HepG2 (cell line): ENCODE results near the gene SLC45A3. TPM values are rescaled to one million over a fixed set of nuclear protein-coding genes. Genes with fewer than 3 reads are reported as not detected.

Experiments used
- BCL6 ChIP-seq: IDR thresholded peaks from 2 replicates; pipeline ENCODE4 v1.6.1; 2016; ENCODE audit warnings: missing genetic modification reagents, missing compliant biosample characterization
- GATAD1 ChIP-seq: IDR thresholded peaks from 2 replicates; pipeline ENCODE4 v1.6.1; 2016; ENCODE audit warnings: missing genetic modification reagents, missing compliant biosample characterization
- IRF2 ChIP-seq: IDR thresholded peaks from 2 replicates; pipeline ENCODE4 v1.6.1; 2018; ENCODE audit warnings: missing genetic modification reagents, missing compliant biosample characterization
- MEF2D ChIP-seq: sonication (generic); formaldehyde crosslinking; IDR thresholded peaks from 2 replicates; pipeline ENCODE4 v1.5.1; 2020; ENCODE audit warnings: mild to moderate bottlenecking, missing genetic modification reagents
- SMYD3 ChIP-seq: sonication (generic); formaldehyde crosslinking; IDR thresholded peaks from 2 replicates; pipeline ENCODE4 v1.8.1; 2023; ENCODE audit warnings: mild to moderate bottlenecking, missing genetic modification reagents
- ZFYVE20 ChIP-seq: sonication (generic); formaldehyde crosslinking; IDR thresholded peaks from 2 replicates; pipeline ENCODE4 v1.8.0; 2023; ENCODE audit warnings: low read depth, mild to moderate bottlenecking, moderate library complexity, missing genetic modification reagents, borderline replicate concordance
- ZNF564 ChIP-seq: sonication (generic); formaldehyde crosslinking; IDR thresholded peaks from 2 replicates; pipeline ENCODE4 v1.8.1; 2023; ENCODE audit warnings: mild to moderate bottlenecking, missing genetic modification reagents
- ZNF776 ChIP-seq: sonication (generic); formaldehyde crosslinking; IDR thresholded peaks from 2 replicates; pipeline ENCODE4 v1.4.0; 2020; ENCODE audit warnings: mild to moderate bottlenecking, missing genetic modification reagents
- ZNF782 ChIP-seq: sonication (generic); formaldehyde crosslinking; IDR thresholded peaks from 2 replicates; pipeline ENCODE4 v1.4.0; 2020; ENCODE audit warnings: missing genetic modification reagents, mild to moderate bottlenecking, borderline replicate concordance
- ZNF841 ChIP-seq: sonication (generic); formaldehyde crosslinking; IDR thresholded peaks from 2 replicates; pipeline ENCODE4 v1.8.1; 2023; ENCODE audit warnings: missing genetic modification reagents, borderline replicate concordance
- polyA plus RNA-seq, 8 experiments: library from polyadenylated mRNA; depleted of rRNA in 3 of 8; stranded (reverse) in 7 of 8; unstranded in 1 of 8; fragments of >200 nt; fragmentation: Illumina TruSeq in 4 of 8; extraction: Trizol in 4 of 8; gene quantifications; 2 replicates each; pipeline versions ENCODE4 v1.2.1 to v1.2.3, GENCODE V29; 2011 to 2016; ENCODE audit warnings: low read depth in 4 of 8, missing spikeins in 1 of 8, mixed read lengths in 1 of 8; ENCODE audit not compliant: insufficient read depth in 1 of 8
- total RNA-seq, 5 experiments: library from RNA; depleted of rRNA; stranded (reverse); fragments of >200 nt; fragmentation: Illumina TruSeq; extraction: Trizol; gene quantifications; 2 replicates each; pipeline ENCODE4 v1.2.3, GENCODE V29; 2016; ENCODE audit warnings: low read depth in 1 of 5
- TF ChIP-seq, protein P1 (sequence below): sonication (generic); formaldehyde crosslinking; conservative IDR thresholded peaks from 2 replicates; pipeline ENCODE4 v1.8.0; 2022; ENCODE audit warnings: missing genetic modification reagents
- TF ChIP-seq, protein P2 (sequence below): sonication (generic); formaldehyde crosslinking; IDR thresholded peaks from 2 replicates; pipeline ENCODE4 v1.8.0; 2022; ENCODE audit warnings: missing genetic modification reagents, low read depth, mild to moderate bottlenecking, borderline replicate concordance
- TF ChIP-seq, protein P3 (sequence below): sonication (generic); formaldehyde crosslinking; IDR thresholded peaks from 2 replicates; pipeline ENCODE4 v1.5.0; 2020; ENCODE audit warnings: missing genetic modification reagents, mild to moderate bottlenecking, borderline replicate concordance
- TF ChIP-seq, protein P4 (sequence below): IDR thresholded peaks from 2 replicates; pipeline ENCODE4 v1.6.1; 2012; ENCODE audit warnings: low read length, improper control_type of control experiment
- TF ChIP-seq, protein P5 (sequence below): sonication (generic); formaldehyde crosslinking; IDR thresholded peaks from 2 replicates; pipeline ENCODE4 v1.4.0; 2020; ENCODE audit warnings: missing genetic modification reagents
- TF ChIP-seq, protein P6 (sequence below): sonication (generic); formaldehyde crosslinking; IDR thresholded peaks from 2 replicates; pipeline ENCODE4 v1.4.0; 2020; ENCODE audit warnings: missing genetic modification reagents

Gene SLC45A3
- total and polyA plus RNA-seq, 2 of the 13 experiments (the other 11 are each of a cell fraction or from before 2014, with no cell fraction given), result 3.4 to 4.1 TPM

DNA sequence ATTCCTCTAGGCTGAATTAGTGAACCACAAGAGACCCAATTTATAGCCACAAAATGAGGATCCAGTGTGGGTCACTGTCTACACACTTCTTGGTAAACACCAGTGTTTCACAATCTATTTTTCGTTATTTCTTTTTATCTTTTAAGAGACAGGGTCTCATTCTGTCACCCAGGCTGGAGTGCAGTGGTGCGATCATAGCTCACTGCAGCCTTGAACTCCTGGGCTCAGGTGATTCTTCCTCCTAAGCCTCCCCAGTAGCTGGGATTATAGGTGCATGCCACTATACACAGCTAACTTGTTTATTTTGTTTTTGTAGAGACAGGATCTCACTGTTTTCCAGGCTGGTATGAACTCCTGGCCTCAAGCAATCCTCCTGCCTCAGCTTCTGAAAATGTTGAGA is 29.3 kb upstream of the SLC45A3 start (continued):
- TF ChIP-seq, protein P1, sequence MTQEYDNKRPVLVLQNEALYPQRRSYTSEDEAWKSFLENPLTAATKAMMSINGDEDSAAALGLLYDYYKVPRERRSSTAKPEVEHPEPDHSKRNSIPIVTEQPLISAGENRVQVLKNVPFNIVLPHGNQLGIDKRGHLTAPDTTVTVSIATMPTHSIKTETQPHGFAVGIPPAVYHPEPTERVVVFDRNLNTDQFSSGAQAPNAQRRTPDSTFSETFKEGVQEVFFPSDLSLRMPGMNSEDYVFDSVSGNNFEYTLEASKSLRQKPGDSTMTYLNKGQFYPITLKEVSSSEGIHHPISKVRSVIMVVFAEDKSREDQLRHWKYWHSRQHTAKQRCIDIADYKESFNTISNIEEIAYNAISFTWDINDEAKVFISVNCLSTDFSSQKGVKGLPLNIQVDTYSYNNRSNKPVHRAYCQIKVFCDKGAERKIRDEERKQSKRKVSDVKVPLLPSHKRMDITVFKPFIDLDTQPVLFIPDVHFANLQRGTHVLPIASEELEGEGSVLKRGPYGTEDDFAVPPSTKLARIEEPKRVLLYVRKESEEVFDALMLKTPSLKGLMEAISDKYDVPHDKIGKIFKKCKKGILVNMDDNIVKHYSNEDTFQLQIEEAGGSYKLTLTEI (CRISPR knock-in tag), result no peak
- no peak for TF ChIP-seq ZNF776 (CRISPR knock-in tag)
- TF ChIP-seq, protein P2, sequence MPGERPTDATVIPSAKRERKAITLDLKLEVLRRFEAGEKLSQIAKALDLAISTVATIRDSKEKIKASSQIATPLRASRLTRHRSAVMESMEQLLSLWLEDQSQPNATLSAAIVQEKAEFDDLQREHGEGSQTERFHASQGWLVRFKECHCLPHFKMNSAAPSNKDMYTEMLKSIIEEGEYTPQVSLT (CRISPR knock-in tag), result no peak
- TF ChIP-seq, protein P3, sequence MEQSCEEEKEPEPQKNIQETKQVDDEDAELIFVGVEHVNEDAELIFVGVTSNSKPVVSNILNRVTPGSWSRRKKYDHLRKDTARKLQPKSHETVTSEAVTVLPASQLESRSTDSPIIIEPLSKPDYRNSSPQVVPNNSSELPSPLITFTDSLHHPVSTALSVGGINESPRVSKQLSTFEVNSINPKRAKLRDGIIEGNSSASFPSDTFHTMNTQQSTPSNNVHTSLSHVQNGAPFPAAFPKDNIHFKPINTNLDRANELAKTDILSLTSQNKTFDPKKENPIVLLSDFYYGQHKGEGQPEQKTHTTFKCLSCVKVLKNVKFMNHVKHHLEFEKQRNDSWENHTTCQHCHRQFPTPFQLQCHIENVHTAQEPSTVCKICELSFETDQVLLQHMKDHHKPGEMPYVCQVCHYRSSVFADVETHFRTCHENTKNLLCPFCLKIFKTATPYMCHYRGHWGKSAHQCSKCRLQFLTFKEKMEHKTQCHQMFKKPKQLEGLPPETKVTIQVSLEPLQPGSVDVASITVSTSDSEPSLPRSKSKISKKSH, result no peak
- peak; percentile 12; the same call in 1 of the 2 replicates for TF ChIP-seq IRF2
- no peak for TF ChIP-seq ZNF841
- TF ChIP-seq, protein P4, sequence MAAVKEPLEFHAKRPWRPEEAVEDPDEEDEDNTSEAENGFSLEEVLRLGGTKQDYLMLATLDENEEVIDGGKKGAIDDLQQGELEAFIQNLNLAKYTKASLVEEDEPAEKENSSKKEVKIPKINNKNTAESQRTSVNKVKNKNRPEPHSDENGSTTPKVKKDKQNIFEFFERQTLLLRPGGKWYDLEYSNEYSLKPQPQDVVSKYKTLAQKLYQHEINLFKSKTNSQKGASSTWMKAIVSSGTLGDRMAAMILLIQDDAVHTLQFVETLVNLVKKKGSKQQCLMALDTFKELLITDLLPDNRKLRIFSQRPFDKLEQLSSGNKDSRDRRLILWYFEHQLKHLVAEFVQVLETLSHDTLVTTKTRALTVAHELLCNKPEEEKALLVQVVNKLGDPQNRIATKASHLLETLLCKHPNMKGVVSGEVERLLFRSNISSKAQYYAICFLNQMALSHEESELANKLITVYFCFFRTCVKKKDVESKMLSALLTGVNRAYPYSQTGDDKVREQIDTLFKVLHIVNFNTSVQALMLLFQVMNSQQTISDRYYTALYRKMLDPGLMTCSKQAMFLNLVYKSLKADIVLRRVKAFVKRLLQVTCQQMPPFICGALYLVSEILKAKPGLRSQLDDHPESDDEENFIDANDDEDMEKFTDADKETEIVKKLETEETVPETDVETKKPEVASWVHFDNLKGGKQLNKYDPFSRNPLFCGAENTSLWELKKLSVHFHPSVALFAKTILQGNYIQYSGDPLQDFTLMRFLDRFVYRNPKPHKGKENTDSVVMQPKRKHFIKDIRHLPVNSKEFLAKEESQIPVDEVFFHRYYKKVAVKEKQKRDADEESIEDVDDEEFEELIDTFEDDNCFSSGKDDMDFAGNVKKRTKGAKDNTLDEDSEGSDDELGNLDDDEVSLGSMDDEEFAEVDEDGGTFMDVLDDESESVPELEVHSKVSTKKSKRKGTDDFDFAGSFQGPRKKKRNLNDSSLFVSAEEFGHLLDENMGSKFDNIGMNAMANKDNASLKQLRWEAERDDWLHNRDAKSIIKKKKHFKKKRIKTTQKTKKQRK, result no peak
- TF ChIP-seq ZNF782 (CRISPR knock-in tag), result no peak
- TF ChIP-seq, protein P5, sequence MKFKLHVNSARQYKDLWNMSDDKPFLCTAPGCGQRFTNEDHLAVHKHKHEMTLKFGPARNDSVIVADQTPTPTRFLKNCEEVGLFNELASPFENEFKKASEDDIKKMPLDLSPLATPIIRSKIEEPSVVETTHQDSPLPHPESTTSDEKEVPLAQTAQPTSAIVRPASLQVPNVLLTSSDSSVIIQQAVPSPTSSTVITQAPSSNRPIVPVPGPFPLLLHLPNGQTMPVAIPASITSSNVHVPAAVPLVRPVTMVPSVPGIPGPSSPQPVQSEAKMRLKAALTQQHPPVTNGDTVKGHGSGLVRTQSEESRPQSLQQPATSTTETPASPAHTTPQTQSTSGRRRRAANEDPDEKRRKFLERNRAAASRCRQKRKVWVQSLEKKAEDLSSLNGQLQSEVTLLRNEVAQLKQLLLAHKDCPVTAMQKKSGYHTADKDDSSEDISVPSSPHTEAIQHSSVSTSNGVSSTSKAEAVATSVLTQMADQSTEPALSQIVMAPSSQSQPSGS (CRISPR knock-in tag), result no peak
- TF ChIP-seq ZNF564 (CRISPR knock-in tag), result no peak
- TF ChIP-seq, protein P6, sequence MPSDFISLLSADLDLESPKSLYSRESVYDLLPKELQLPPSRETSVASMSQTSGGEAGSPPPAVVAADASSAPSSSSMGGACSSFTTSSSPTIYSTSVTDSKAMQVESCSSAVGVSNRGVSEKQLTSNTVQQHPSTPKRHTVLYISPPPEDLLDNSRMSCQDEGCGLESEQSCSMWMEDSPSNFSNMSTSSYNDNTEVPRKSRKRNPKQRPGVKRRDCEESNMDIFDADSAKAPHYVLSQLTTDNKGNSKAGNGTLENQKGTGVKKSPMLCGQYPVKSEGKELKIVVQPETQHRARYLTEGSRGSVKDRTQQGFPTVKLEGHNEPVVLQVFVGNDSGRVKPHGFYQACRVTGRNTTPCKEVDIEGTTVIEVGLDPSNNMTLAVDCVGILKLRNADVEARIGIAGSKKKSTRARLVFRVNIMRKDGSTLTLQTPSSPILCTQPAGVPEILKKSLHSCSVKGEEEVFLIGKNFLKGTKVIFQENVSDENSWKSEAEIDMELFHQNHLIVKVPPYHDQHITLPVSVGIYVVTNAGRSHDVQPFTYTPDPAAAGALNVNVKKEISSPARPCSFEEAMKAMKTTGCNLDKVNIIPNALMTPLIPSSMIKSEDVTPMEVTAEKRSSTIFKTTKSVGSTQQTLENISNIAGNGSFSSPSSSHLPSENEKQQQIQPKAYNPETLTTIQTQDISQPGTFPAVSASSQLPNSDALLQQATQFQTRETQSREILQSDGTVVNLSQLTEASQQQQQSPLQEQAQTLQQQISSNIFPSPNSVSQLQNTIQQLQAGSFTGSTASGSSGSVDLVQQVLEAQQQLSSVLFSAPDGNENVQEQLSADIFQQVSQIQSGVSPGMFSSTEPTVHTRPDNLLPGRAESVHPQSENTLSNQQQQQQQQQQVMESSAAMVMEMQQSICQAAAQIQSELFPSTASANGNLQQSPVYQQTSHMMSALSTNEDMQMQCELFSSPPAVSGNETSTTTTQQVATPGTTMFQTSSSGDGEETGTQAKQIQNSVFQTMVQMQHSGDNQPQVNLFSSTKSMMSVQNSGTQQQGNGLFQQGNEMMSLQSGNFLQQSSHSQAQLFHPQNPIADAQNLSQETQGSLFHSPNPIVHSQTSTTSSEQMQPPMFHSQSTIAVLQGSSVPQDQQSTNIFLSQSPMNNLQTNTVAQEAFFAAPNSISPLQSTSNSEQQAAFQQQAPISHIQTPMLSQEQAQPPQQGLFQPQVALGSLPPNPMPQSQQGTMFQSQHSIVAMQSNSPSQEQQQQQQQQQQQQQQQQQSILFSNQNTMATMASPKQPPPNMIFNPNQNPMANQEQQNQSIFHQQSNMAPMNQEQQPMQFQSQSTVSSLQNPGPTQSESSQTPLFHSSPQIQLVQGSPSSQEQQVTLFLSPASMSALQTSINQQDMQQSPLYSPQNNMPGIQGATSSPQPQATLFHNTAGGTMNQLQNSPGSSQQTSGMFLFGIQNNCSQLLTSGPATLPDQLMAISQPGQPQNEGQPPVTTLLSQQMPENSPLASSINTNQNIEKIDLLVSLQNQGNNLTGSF (CRISPR knock-in tag), result no peak
- TF ChIP-seq BCL6 (CRISPR knock-in tag), result peak; percentile 58; the same call in 1 of the 2 replicates
- no peak for TF ChIP-seq ZFYVE20
- TF ChIP-seq MEF2D (CRISPR knock-in tag), result no peak
- no peak for TF ChIP-seq SMYD3 (CRISPR knock-in tag)
- TF ChIP-seq GATAD1 (CRISPR knock-in tag), result no peak
